ENCODE measurements around the gene EPN3.

EPN3 gene

DNA sequence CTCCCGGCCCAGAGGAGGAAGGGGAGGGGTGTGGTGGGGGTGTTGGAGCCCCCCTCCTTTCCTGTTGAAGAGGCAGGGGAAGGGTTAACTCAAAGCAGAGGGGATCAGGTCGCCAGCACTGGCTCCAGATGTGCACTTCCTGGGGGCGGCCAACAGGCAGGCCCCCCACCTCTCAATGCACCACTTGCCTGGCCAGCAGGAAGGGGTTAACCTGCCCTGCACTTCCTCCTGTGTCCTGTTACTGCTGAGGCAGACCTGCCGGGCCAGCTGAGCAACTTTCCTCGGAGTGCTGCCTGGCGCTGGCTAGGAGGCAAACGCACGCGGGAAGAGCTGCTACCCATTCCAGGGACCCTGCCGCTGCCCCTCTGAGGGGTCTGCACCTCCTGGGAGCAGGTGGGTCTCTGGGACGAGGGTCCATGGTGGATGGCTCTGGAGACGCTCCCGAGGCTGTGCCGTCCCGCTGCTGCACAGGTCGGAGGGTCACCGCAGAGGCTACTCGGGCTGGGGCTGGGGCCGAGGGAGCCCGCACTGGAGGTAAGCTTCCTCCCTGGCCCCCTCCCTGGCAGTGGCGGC lies at the start of gene EPN3:
Gene EPN3, plus strand, starts transcription at position 284 of the 573 bp plus-strand sequence. CDS start 3,822 bp downstream, outside the sequence.
- TF ChIP-seq, protein P1, sequence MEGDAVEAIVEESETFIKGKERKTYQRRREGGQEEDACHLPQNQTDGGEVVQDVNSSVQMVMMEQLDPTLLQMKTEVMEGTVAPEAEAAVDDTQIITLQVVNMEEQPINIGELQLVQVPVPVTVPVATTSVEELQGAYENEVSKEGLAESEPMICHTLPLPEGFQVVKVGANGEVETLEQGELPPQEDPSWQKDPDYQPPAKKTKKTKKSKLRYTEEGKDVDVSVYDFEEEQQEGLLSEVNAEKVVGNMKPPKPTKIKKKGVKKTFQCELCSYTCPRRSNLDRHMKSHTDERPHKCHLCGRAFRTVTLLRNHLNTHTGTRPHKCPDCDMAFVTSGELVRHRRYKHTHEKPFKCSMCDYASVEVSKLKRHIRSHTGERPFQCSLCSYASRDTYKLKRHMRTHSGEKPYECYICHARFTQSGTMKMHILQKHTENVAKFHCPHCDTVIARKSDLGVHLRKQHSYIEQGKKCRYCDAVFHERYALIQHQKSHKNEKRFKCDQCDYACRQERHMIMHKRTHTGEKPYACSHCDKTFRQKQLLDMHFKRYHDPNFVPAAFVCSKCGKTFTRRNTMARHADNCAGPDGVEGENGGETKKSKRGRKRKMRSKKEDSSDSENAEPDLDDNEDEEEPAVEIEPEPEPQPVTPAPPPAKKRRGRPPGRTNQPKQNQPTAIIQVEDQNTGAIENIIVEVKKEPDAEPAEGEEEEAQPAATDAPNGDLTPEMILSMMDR (IDR thresholded peaks at IDR 0.05; ENCODE audit: unreplicated experiment in 3 of 3): no peak
- Mint-ChIP-seq H3K4me1 (peaks cover 48% of the 10 kb centered on the region), H3K4me3 (peak within 1 kb of the TSS; percentile 70 to 81 (median 79)), H3K27ac (peak within 1 kb of the TSS; percentile 53 to 85 (median 60)), H3K36me3 (ENCODE audit: low read depth) (no peaks in the 10 kb centered on the region), H3K27me3 (ENCODE audit: low read depth) (peaks cover 22% of the 10 kb centered on the region), H3K9me3 (no peaks in the 10 kb centered on the region)

DNA sequence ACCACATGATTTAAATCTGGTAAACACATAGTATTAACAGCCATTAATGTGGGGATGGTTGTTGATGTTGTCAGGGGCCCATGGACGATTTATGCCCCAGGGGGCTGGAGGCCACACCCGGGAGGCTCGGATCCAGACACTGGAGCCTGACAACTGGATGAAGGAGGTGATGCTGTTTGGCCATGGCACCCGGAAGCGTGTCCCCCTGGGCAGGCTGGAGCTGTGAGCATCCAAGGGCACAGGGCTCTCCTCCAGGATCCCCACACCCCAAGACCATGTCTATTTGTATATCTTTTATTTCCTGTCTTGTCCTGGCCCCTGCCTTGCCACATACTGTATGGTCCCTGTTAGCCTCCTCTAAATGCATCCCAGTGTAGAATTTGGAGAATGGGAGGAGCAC lies 49.3 kb upstream of the EPN3 start:
- Mint-ChIP-seq H3K4me3 (no peak overlapping the region), H3K27me3 (ENCODE audit: low read depth) (peaks cover under 1% of the 10 kb centered on the region)
- TF ChIP-seq, protein P1 (IDR thresholded peaks at IDR 0.05; ENCODE audit: unreplicated experiment in 3 of 3): no peak

DNA sequence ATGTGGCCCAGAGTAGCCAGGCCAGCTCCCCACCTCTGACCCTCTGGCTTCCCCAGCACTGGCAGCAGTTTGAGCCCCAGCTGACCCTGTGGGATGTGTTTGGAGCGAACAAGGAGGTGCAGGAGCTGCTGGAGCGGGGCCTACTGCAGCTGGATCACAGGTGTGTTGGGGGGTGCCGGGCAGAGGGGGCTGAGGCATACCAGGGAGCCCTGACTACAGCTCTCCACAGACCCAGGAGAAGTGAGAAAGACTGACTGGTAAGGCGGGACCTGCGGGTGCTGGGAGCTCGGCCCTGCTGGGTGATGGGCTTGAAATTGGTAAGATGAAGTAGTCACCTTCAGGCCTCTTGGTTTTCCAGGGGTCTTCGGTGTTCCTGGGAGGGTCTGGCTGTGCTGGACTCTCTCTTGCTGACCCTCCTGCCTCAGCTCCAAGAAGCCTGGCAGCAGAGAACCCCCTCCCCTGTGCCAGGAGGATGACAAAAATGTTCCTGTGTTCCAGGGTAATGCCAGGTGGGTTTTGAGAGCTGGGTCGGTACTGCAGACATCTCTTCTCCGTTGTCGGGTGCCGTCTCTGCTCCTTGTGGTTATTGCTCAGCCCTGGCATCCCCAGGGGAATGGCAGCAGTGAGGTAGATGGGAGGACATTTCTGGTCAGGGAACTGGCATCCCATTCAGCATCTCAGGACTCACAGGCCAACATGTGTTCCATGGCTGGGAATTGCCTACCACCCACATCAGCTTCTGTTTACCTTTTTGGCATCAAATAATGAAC lies 48.0 kb upstream of the EPN3 start:
- no peaks in the 10 kb centered on the region for H3K27me3 Mint-ChIP-seq (ENCODE audit: low read depth)

More for the DNA sequence above, 49.3 kb upstream of the EPN3 start:
- no peaks in the 10 kb centered on the region for H3K9me3 Mint-ChIP-seq
- no peak overlapping the region for H3K27ac Mint-ChIP-seq
- H3K36me3 Mint-ChIP-seq (ENCODE audit: low read depth): peaks cover 24% of the 10 kb centered on the region
- peaks cover 14% of the 10 kb centered on the region for H3K4me1 Mint-ChIP-seq

DNA sequence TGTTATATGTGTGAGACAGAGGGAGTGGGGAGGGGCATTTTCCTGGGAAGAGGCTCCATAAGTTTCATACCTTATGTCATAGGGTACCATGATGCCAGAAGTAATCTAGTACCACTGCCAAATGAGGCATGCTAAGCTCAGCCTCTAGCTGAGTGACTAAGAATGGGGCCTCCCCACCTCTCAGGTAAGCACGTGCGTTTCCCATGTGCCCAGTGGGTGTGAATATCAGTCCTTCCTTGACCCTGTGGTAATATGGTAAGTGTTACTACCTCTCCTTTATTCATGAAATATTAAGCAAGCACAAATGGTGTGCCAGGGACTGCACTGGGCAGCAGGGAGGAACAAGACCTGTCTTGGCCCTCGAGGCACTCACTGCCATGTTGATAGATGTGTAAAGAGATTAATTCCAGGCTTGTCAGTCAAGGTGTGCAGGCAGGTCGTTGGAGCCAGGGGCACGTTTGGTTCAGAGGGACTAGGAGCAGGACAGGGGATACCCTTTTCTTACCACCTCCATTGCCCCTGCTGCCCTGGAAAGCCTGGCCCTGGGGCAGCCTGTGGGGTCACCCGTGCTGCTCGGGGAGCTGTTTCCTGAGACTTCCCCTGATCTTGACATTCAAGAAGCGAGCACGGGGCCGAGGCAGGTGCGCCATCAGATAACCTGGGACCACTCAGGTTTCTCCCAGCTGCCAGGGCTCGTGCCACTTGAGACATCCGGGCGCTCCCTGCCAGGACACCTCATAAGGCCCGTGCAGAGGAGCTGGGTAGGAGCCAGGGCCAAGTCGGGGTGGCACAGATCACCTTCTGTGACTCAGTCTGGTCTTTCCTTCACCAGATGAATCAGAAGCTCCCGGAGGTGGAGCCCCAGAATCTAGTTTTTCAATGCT lies 45.1 kb upstream of the EPN3 start:
- H3K4me1 Mint-ChIP-seq: peaks cover 5% of the 10 kb centered on the region
- H3K4me3 Mint-ChIP-seq: no peak overlapping the region
- TF ChIP-seq, protein P1 (IDR thresholded peaks at IDR 0.05; ENCODE audit: unreplicated experiment in 3 of 3): no peak
- H3K9me3 Mint-ChIP-seq: no peaks in the 10 kb centered on the region
- peaks cover 22% of the 10 kb centered on the region for H3K36me3 Mint-ChIP-seq (ENCODE audit: low read depth)
- no peaks in the 10 kb centered on the region for H3K27me3 Mint-ChIP-seq (ENCODE audit: low read depth)
- no peak overlapping the region for H3K27ac Mint-ChIP-seq

More for the DNA sequence above, 48.0 kb upstream of the EPN3 start:
- Mint-ChIP-seq H3K36me3 (ENCODE audit: low read depth) (peaks cover 24% of the 10 kb centered on the region), H3K4me1 (peaks cover 8% of the 10 kb centered on the region), H3K27ac (no peak overlapping the region), H3K9me3 (no peaks in the 10 kb centered on the region), H3K4me3 (no peak overlapping the region)
- TF ChIP-seq, protein P1 (IDR thresholded peaks at IDR 0.05; ENCODE audit: unreplicated experiment in 3 of 3): no peak

DNA sequence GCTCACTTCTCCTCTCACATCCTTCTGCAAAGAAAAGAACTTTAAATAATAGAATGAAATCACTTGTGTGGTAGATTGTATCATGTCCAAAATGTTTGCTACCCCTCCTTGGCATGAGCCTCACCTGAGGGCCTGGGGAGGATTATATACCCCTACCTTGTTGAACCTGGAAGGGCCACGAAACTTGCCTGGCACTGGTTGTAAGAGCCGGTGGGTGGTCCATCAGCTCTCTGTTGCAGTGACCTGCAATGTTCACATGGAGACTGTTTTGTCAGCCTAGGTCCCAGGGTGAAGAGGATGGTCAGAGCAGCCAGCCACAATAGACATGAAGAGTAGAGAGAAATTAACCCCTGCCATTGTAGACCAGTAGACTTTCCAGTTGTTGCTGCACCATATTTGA lies 43.7 kb upstream of the EPN3 start:
- peaks cover 15% of the 10 kb centered on the region for H3K36me3 Mint-ChIP-seq (ENCODE audit: low read depth)
- H3K4me3 Mint-ChIP-seq: no peak overlapping the region
- no peaks in the 10 kb centered on the region for H3K4me1 Mint-ChIP-seq
- no peaks in the 10 kb centered on the region for H3K9me3 Mint-ChIP-seq
- H3K27ac Mint-ChIP-seq: no peak overlapping the region
- no peaks in the 10 kb centered on the region for H3K27me3 Mint-ChIP-seq (ENCODE audit: low read depth)
- TF ChIP-seq, protein P1 (IDR thresholded peaks at IDR 0.05; ENCODE audit: unreplicated experiment in 3 of 3): no peak
